ENCODE measurements around the gene PAQR9.

GRCh38 chr3:142945023-142945422 lies 18.5 kb downstream of the PAQR9 start:
- TF ChIP-seq, protein P1, sequence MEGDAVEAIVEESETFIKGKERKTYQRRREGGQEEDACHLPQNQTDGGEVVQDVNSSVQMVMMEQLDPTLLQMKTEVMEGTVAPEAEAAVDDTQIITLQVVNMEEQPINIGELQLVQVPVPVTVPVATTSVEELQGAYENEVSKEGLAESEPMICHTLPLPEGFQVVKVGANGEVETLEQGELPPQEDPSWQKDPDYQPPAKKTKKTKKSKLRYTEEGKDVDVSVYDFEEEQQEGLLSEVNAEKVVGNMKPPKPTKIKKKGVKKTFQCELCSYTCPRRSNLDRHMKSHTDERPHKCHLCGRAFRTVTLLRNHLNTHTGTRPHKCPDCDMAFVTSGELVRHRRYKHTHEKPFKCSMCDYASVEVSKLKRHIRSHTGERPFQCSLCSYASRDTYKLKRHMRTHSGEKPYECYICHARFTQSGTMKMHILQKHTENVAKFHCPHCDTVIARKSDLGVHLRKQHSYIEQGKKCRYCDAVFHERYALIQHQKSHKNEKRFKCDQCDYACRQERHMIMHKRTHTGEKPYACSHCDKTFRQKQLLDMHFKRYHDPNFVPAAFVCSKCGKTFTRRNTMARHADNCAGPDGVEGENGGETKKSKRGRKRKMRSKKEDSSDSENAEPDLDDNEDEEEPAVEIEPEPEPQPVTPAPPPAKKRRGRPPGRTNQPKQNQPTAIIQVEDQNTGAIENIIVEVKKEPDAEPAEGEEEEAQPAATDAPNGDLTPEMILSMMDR (IDR thresholded peaks at IDR 0.05; ENCODE audit: insufficient read depth, low read depth, low read length) = no peak
- no peak for TF ChIP-seq EZH2 (IDR thresholded peaks at IDR 0.05; ENCODE audit: insufficient read depth, low read length)
